Non-pigmented ciliary epithelial cell (primary cell): ENCODE measurements around the gene KDM4F.
A peak's percentile ranks its signal among the peaks of the same experiment; 100 is the strongest.

Experiments used
- DNase-seq: peaks from one replicate; pipeline ENCODE4 v3.0.0-alpha.2; 2010; ENCODE audit warnings: low read depth

The KDM4F gene

GRCh38 chr11:95065336-95065735, 16.1 kb downstream of the KDM4F start:
- DNase-seq, result no peak

- DNase-seq, result no peak
These were observed 17.5 kb downstream of the KDM4F start, which contains the start of gene SRSF8 for GRCh38 chr11:95066716-95067038. Gene SRSF8 (plus strand): TSS chr11:95066919. CDS start chr11:95067227, 308 bp downstream.

GRCh38 chr11:95067039-95067840, 18.0 kb downstream of the KDM4F start:
- no peak for DNase-seq

- DNase-seq, result no peak
These were observed 18.6 kb downstream of the KDM4F start for GRCh38 chr11:95067841-95068219.

GRCh38 chr11:95068549-95068948, 19.3 kb downstream of the KDM4F start:
- DNase-seq, result peak; percentile 90

- DNase-seq, result no peak
These were observed 21.2 kb downstream of the KDM4F start for GRCh38 chr11:95070471-95070870.

GRCh38 chr11:95072948-95073347, 23.7 kb downstream of the KDM4F start:
- no peak for DNase-seq

- DNase-seq, result no peak
These were observed 25.8 kb downstream of the KDM4F start for GRCh38 chr11:95074792-95075563.

GRCh38 chr11:95076416-95076815, 27.2 kb downstream of the KDM4F start:
- peak; percentile 70 for DNase-seq

- no peak for DNase-seq
These were observed 27.8 kb downstream of the KDM4F start for GRCh38 chr11:95076981-95077380.

- DNase-seq, result no peak
These were observed 29.3 kb downstream of the KDM4F start for GRCh38 chr11:95078526-95078925.

GRCh38 chr11:95081010-95081409, 31.8 kb downstream of the KDM4F start:
- DNase-seq, result no peak

GRCh38 chr11:95081412-95081811, 32.2 kb downstream of the KDM4F start:
- no peak for DNase-seq

GRCh38 chr11:95082576-95083001, 33.4 kb downstream of the KDM4F start:
- DNase-seq, result no peak

- DNase-seq, result no peak
These were observed 35.3 kb downstream of the KDM4F start for GRCh38 chr11:95084509-95084908.

- DNase-seq, result no peak
These were observed 36.0 kb downstream of the KDM4F start for GRCh38 chr11:95085117-95085816.

- DNase-seq, result no peak
These were observed 36.9 kb downstream of the KDM4F start for GRCh38 chr11:95086151-95086550.

- DNase-seq, result no peak
These were observed 37.8 kb downstream of the KDM4F start for GRCh38 chr11:95086836-95087570.

- DNase-seq, result no peak
These were observed 39.9 kb downstream of the KDM4F start for GRCh38 chr11:95088946-95089619.

GRCh38 chr11:95089620-95090542, 40.7 kb downstream of the KDM4F start, which contains the start of gene ENDOD1:
Gene ENDOD1 (plus strand): TSS chr11:95089846. CDS start chr11:95089928, 82 bp downstream.
- no peak for DNase-seq
